Hepatocyte (in vitro differentiated cells): ENCODE measurements around the gene GPR141. TPM values are rescaled to one million over a fixed set of nuclear protein-coding genes. Genes with fewer than 3 reads are reported as not detected.

Experiments
- DNase-seq: peaks from one replicate; pipeline ENCODE4 v3.0.0-alpha.2; 2016; ENCODE audit warnings: low spot score
- H2AFZ ChIP-seq: fragments of 200-600 bp; sonication (generic); 2 replicates; pipeline ENCODE4 v1.6.0; 2016; ENCODE audit warnings: antibody characterized with exemption, mild to moderate bottlenecking
- H3K27ac ChIP-seq: fragments of 200-600 bp; sonication (generic); 2 replicates; pipeline ENCODE4 v1.5.1; 2016; ENCODE audit warnings: mild to moderate bottlenecking
- H3K27me3 ChIP-seq: fragments of 200-600 bp; sonication (generic); 2 replicates; pipeline ENCODE4 v1.6.1; 2016
- H3K36me3 ChIP-seq: fragments of 200-600 bp; sonication (generic); replicated peaks from 2 replicates; pipeline ENCODE4 v1.5.1; 2016; ENCODE audit warnings: low read depth; ENCODE audit not compliant: insufficient read depth
- H3K4me1 ChIP-seq: fragments of 200-600 bp; sonication (generic); 2 replicates; pipeline ENCODE4 v1.5.1; 2016; ENCODE audit warnings: mild to moderate bottlenecking, moderate library complexity; ENCODE audit not compliant: insufficient read depth
- H3K4me2 ChIP-seq: fragments of 200-600 bp; sonication (generic); 2 replicates; pipeline ENCODE4 v1.6.0; 2016
- H3K4me3 ChIP-seq: fragments of 200-600 bp; sonication (generic); 2 replicates; pipeline ENCODE4 v1.5.1; 2016; ENCODE audit warnings: mild to moderate bottlenecking
- H3K79me2 ChIP-seq: fragments of 200-600 bp; sonication (generic); 2 replicates; pipeline ENCODE4 v1.6.0; 2017; ENCODE audit warnings: mild to moderate bottlenecking
- H3K9me2 ChIP-seq: fragments of 200-600 bp; sonication (generic); replicated peaks from 2 replicates; pipeline ENCODE4 v1.6.0; 2017; ENCODE audit warnings: mild to moderate bottlenecking; ENCODE audit not compliant: insufficient read depth
- H3K9me3 ChIP-seq: fragments of 200-600 bp; sonication (generic); 2 replicates; pipeline ENCODE4 v1.5.1; 2016; ENCODE audit warnings: low read depth, mild to moderate bottlenecking
- H4K20me1 ChIP-seq: fragments of 200-600 bp; sonication (generic); 2 replicates; pipeline ENCODE4 v1.6.0; 2016; ENCODE audit warnings: mild to moderate bottlenecking; ENCODE audit not compliant: insufficient read depth, poor library complexity, severe bottlenecking
- EZH2 ChIP-seq: fragments of 200-600 bp; sonication (generic); IDR thresholded peaks from 2 replicates; pipeline ENCODE4 v1.6.1; 2016; ENCODE audit warnings: antibody characterized with exemption, mild to moderate bottlenecking, borderline replicate concordance
- EZH2phosphoT487 ChIP-seq: fragments of 200-600 bp; sonication (generic); IDR thresholded peaks from one replicate; pipeline ENCODE4 v1.6.1; 2018; ENCODE audit warnings: antibody characterized with exemption, mild to moderate bottlenecking, low read depth, moderate library complexity; ENCODE audit not compliant: unreplicated experiment, severe bottlenecking
- WGBS: methylation state at CpG from one replicate; pipeline ENCODE4 v1.1.6; 2016; ENCODE audit warnings: low lambda C conversion rate; ENCODE audit errors: missing lambda C conversion rate; 5-methylcytosine and 5-hydroxymethylcytosine counted together
- polyA plus RNA-seq: library from polyadenylated mRNA; unstranded; fragments of >200 nt; fragmentation: Nextera tagmentation; extraction: Ambion mirVana; gene quantifications from 2 replicates; pipeline ENCODE4 v1.2.1, GENCODE V29; 2016
- total RNA-seq: library from RNA; depleted of rRNA; stranded (reverse); fragments of >200 nt; gene quantifications from 2 replicates; pipeline ENCODE4 v1.2.3, GENCODE V29; 2014
- TF ChIP-seq, protein P1 (sequence below): fragments of 200-600 bp; sonication (generic); IDR thresholded peaks from 2 replicates; pipeline ENCODE4 v1.5.1; 2016; ENCODE audit warnings: antibody characterized with exemption, mild to moderate bottlenecking; ENCODE audit not compliant: poor library complexity

Gene GPR141
- total and polyA plus RNA-seq, 2 experiments from 2014 or later: not detected

DNA sequence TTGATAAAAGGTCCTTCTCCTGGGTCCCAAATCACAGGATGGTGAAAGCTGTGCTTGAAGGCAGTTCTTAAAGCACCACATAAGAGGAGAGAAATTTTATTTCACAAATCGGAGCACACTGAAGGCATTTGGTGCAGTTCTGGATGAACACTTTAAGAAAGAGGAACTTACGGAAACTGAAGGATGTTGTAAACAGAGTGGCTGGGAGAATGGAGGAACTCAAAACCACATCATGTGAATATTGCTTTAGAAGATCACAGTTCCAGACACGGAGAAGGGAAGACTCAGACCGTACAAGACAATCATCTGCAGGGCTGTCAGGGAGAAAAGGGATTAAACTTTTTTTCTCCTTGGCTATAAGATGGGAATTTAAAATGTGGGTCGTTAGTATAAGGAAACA is 9.0 kb upstream of the GPR141 start:
- WGBS: 69% methylated on average over 5 of the region's 5 CpGs
- DNase-seq: no peak
- no peak overlapping the region for H3K27ac ChIP-seq
- H3K4me3 ChIP-seq: no peak overlapping the region
- no peak for TF ChIP-seq EZH2
- no peak for TF ChIP-seq EZH2phosphoT487
- TF ChIP-seq, protein P1, sequence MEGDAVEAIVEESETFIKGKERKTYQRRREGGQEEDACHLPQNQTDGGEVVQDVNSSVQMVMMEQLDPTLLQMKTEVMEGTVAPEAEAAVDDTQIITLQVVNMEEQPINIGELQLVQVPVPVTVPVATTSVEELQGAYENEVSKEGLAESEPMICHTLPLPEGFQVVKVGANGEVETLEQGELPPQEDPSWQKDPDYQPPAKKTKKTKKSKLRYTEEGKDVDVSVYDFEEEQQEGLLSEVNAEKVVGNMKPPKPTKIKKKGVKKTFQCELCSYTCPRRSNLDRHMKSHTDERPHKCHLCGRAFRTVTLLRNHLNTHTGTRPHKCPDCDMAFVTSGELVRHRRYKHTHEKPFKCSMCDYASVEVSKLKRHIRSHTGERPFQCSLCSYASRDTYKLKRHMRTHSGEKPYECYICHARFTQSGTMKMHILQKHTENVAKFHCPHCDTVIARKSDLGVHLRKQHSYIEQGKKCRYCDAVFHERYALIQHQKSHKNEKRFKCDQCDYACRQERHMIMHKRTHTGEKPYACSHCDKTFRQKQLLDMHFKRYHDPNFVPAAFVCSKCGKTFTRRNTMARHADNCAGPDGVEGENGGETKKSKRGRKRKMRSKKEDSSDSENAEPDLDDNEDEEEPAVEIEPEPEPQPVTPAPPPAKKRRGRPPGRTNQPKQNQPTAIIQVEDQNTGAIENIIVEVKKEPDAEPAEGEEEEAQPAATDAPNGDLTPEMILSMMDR: no peak
- H3K79me2 ChIP-seq: no peaks in the 10 kb centered on the region
- H3K4me2 ChIP-seq: no peak overlapping the region
- H3K4me1 ChIP-seq: no peaks in the 10 kb centered on the region
- H3K9me2 ChIP-seq: no peaks in the 10 kb centered on the region
- H3K27me3 ChIP-seq: no peaks in the 10 kb centered on the region
- H3K9me3 ChIP-seq: no peaks in the 10 kb centered on the region
- no peaks in the 10 kb centered on the region for H4K20me1 ChIP-seq
- no peak overlapping the region for H2AFZ ChIP-seq
- no peaks in the 10 kb centered on the region for H3K36me3 ChIP-seq

DNA sequence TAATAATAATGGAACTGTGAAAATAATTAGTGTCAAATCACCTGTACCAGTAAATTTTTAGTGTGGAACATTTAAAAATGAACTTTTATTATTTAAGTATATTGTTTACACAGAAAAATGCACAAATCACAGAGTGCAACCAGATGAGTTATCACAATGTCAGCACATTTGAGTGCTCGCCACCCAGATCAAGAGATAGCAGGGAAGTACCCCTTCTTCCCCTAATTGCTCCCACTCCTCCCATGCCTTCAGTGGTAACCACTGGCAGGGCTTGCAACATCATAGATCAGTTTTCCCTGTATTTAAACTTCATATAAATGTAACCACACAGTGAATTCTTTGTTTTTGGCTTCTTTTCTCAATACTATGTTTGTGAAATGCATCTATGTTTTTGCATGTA is 7.8 kb upstream of the GPR141 start:
- Histone ChIP-seq H4K20me1 (no peaks in the 10 kb centered on the region), H2AFZ (no peak overlapping the region), H3K4me1 (no peaks in the 10 kb centered on the region), H3K27me3 (no peaks in the 10 kb centered on the region), H3K4me2 (no peak overlapping the region), H3K36me3 (no peaks in the 10 kb centered on the region), H3K9me2 (no peaks in the 10 kb centered on the region), H3K27ac (no peak overlapping the region), H3K79me2 (no peaks in the 10 kb centered on the region), H3K4me3 (no peak overlapping the region), H3K9me3 (no peaks in the 10 kb centered on the region)
- WGBS: 85% methylated on average over 1 of the region's 1 CpG
- no peak for TF ChIP-seq EZH2
- DNase-seq: no peak

DNA sequence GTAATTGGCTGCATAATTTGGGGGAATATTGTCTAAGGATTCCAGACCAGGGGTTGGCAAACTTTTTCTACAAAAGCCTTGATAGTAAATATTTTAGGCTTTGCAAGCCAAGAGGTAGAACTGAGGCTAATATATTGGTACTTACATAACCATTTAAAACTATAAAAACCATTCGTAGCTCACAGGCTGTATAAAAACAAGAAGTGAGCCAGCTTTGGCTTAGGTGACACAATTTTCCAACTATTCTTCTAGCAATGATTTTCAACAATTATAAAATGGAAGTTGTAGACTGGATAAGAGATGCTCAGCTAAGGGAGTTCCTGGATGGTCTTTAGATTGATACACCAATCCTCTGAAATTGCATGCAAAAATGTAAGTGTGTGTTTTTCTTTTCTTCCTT is 1.4 kb downstream of the GPR141 start:
- H3K9me3 ChIP-seq: no peaks in the 10 kb centered on the region
- no peaks in the 10 kb centered on the region for H3K27me3 ChIP-seq
- H3K4me2 ChIP-seq: no peak overlapping the region
- H3K9me2 ChIP-seq: no peaks in the 10 kb centered on the region
- WGBS: 86% methylated on average over 1 of the region's 1 CpG
- no peaks in the 10 kb centered on the region for H3K4me1 ChIP-seq
- H3K27ac ChIP-seq: no peak overlapping the region
- no peaks in the 10 kb centered on the region for H3K36me3 ChIP-seq
- no peak overlapping the region for H3K4me3 ChIP-seq
- TF ChIP-seq EZH2phosphoT487: no peak
- no peaks in the 10 kb centered on the region for H4K20me1 ChIP-seq
- H2AFZ ChIP-seq: no peak overlapping the region
- H3K79me2 ChIP-seq: no peaks in the 10 kb centered on the region
- no peak for DNase-seq

DNA sequence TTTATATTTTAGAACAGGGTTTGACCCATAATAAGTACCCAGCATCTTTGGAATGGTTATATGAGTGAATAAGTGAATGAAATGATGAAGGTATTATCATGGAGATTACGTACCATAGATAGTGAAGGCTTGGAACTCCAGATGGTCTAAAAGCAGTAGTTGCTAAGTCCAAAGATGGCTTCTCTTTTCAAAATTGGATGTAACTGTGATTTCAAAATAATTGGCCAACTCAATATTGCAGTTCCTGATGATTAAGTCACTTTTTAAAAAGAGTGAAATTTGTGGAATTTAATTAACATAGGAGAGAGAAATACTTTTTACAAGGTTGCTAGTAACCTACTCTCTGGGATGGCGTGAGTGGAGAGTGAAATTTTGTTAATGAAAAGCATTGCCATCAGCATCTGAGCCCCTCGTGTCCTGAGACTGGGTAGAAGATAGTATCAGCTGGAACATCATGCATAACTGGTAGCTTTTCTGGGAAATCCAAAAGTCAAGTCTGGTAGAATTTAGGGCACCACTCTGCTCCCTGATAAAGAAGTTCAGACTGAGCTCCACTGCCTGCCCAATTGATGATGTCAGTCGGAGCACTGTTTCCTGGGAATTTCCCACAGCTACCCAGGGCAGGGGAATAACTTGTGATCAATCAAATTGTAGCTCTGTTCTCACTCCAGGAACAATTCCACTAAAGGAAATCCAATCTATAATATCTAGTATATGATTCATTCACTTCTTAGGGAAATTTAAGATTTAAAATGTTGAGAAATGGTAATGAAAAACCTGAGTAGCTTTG is 3.2 kb downstream of the GPR141 start:
- 91% methylated on average over 4 of the region's 4 CpGs for WGBS
- Histone ChIP-seq H3K79me2 (no peaks in the 10 kb centered on the region), H2AFZ (no peak overlapping the region), H3K9me2 (no peaks in the 10 kb centered on the region), H3K9me3 (no peaks in the 10 kb centered on the region), H4K20me1 (no peaks in the 10 kb centered on the region), H3K4me1 (no peaks in the 10 kb centered on the region), H3K27ac (no peak overlapping the region), H3K27me3 (no peaks in the 10 kb centered on the region), H3K4me3 (no peak overlapping the region), H3K36me3 (no peaks in the 10 kb centered on the region), H3K4me2 (no peak overlapping the region)
- DNase-seq: no peak
- no peak for TF ChIP-seq EZH2phosphoT487
- TF ChIP-seq, protein P1: no peak
- no peak for TF ChIP-seq EZH2
